ENCODE measurements around the gene OSM.

DNA sequence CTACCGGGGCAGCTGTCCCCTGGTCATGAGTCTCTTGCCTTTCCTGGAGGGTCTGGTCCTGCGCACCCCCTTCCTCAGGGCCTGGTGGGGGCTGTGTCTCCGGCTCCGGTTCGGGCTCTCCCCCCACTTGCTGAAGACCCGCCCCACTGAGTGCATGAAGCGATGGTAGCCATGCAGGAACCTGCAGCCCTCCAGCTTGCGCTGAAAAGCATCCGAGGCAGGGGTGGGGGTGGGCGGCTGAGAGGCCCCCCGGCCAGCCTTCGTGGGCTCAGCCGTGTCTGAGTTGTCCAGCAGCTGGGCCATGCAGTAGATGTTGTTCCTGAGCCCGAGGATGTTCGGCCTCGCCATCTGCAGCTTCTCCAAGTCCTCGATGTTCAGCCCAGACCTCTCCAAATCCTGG lies 2.8 kb downstream of the OSM start:
- TF ChIP-seq, protein P1, sequence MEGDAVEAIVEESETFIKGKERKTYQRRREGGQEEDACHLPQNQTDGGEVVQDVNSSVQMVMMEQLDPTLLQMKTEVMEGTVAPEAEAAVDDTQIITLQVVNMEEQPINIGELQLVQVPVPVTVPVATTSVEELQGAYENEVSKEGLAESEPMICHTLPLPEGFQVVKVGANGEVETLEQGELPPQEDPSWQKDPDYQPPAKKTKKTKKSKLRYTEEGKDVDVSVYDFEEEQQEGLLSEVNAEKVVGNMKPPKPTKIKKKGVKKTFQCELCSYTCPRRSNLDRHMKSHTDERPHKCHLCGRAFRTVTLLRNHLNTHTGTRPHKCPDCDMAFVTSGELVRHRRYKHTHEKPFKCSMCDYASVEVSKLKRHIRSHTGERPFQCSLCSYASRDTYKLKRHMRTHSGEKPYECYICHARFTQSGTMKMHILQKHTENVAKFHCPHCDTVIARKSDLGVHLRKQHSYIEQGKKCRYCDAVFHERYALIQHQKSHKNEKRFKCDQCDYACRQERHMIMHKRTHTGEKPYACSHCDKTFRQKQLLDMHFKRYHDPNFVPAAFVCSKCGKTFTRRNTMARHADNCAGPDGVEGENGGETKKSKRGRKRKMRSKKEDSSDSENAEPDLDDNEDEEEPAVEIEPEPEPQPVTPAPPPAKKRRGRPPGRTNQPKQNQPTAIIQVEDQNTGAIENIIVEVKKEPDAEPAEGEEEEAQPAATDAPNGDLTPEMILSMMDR (IDR thresholded peaks at IDR 0.05), result no peak
- TF ChIP-seq POLR2A (IDR thresholded peaks at IDR 0.05), result no peak
